Right lobe of liver (tissue), 6 donors: ENCODE results near the gene GRM2. TPM values are rescaled to one million over a fixed set of nuclear protein-coding genes. Genes with fewer than 3 reads are reported as not detected.
A peak's percentile ranks its signal among the peaks of the same experiment; 100 is the strongest.

Source experiments
- ATAC-seq, 4 donors: fragments of 200-7000 bp; cut with Tn5 transposase; one replicate each; pipeline ENCODE4 v1.9.1; 2020; ENCODE audit warnings: mild to moderate bottlenecking in 4 of 4, moderate library complexity in 4 of 4
- DNase-seq, 3 donors: peaks; one replicate each; pipeline ENCODE4 v3.0.0-alpha.2; 2020
- H3K27ac ChIP-seq, 3 donors: fragments of 200-600 bp; one replicate each; pipeline ENCODE4 v1.8.0; 2022
- H3K27me3 ChIP-seq, 2 donors: fragments of 200-600 bp; one replicate each; pipeline ENCODE4 v1.8.0; 2022
- H3K36me3 ChIP-seq, 4 donors: fragments of 200-600 bp; sonication (generic) in 1 of 4; one replicate each; pipeline versions ENCODE4 v1.5.1 to v1.8.0; 2017 to 2022; ENCODE audit warnings: control low read depth in 1 of 4
- H3K4me1 ChIP-seq, 4 donors: fragments of 200-600 bp; sonication (generic) in 1 of 4; one replicate each; pipeline versions ENCODE4 v1.5.1 to v1.8.0; 2017 to 2022; ENCODE audit warnings: control low read depth in 1 of 4
- H3K4me3 ChIP-seq, 3 donors: fragments of 200-600 bp; one replicate each; pipeline ENCODE4 v1.8.0; 2022
- H3K9me3 ChIP-seq, 4 donors: fragments of 200-600 bp; sonication (generic) in 1 of 4; one replicate each; pipeline versions ENCODE4 v1.5.1 to v1.8.0; 2017 to 2022; ENCODE audit warnings: control low read depth in 1 of 4
- POLR2A ChIP-seq: fragments of 450-650 bp; IDR thresholded peaks from one replicate; pipeline ENCODE4 v1.6.1; 2017; ENCODE audit warnings: antibody characterized with exemption, mild to moderate bottlenecking
- WGBS: methylation state at CpG from one replicate; pipeline ENCODE4 v1.1.6; 2018; ENCODE audit warnings: low coverage, low lambda C conversion rate; ENCODE audit not compliant: insufficient coverage; ENCODE audit errors: missing lambda C conversion rate; 5-methylcytosine and 5-hydroxymethylcytosine counted together
- intact Hi-C, 2 donors: fragments of 100-400 bp; cut with DNase I; formaldehyde crosslinking; loops; one replicate each; pipeline versions ENCODE4 v1.11.2 to v1.14.1; 2022
- long read RNA-seq: library from polyadenylated mRNA; unstranded; transcript quantifications from one replicate; pipeline ENCODE4 v2.0.0, GENCODE V29; 2019
- total RNA-seq, 6 experiments: library from RNA; depleted of rRNA in 2 of 6; stranded (reverse); fragments of >200 nt in 2 of 6; fragmentation: NEBNext Ultra II Directional in 3 of 6; extraction: Animal tissue kit (Norgen Biotek cat#: 25700) in 3 of 6; gene quantifications; one replicate each; pipeline versions ENCODE4 v1.1.0 to v1.2.4, GENCODE V29; 2016 to 2023
- TF ChIP-seq, protein P1 (sequence below), 4 donors: fragments of 200-600 bp in 3 of 4; fragments of 450-650 bp in 1 of 4; IDR thresholded peaks; one replicate each; pipeline versions ENCODE4 v1.5.1 to v1.8.0; 2016 to 2022; ENCODE audit warnings: antibody characterized with exemption in 4 of 4, mild to moderate bottlenecking in 2 of 4
- donor health status: DM: no; HTN: yes; CAD: no.
- donor health status: DM: no; HTN: no; CAD: no.
- donor health status: DM: no; HTN: no; CAD: no.
- donor health status: DM: no; HTN: yes; CAD: no.
- donor health status: DM: no; HTN: yes; CAD: no.

The GRM2 gene
- 1 to 10 TPM in 1 of 6 experiments, not detected in 5; 1.2 TPM for total RNA-seq
- long read RNA-seq, result 0 reads

DNA sequence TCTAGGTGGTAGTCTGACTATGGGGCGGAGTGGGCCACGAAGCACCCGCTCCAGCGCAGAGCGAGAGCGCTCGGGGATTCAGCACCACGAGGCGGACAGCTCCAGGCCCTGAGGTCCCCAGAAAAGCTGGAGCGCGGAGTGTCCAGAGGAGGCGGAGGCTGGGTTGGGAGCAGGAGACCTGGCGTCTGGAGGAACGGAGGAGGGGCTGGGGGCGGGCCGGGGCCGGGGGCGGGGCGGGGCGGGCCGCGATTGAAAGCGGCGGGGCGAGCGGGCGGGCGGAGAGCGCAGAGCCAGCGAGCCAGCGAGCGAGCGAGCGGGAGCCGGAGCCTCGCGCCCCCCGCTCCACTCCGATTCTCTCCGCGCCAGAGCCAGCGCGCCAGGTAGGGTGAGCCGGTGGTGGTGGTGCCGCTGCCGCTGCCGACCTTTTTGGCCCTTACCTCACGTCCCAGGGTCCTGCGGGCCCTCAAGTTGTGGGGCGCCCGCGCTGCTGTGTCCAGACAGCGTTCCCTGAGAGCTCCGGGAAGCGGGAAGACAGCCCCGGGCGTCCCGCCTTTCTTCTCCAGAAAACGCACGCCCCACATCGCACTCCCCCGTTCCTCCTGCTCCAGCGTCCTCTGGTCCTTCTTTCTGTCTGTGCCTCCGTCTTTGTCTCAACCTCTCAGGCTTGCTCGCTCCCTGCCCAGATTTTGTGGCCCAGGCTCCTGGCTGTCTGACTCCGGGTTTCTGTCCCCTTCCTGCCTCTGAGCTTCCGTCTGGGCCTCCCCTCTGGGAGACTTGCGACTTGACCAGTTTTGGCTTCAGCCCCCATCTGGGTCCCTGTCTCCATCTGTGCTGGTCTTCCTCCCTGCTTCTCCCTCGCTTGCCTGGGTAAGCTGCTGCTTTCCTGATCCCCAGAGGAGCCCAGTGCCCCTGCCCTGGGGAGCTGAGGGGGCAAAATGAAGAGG lies at the start of gene GRM2:
TSS of gene GRM2 (plus strand) at position 281 of the 944 bp plus-strand sequence. CDS start 1,916 bp downstream, outside the sequence.
- DNase-seq (peak; percentile 48 to 76 (median 76)), ATAC-seq (peak; percentile 67 to 92 (median 79))
- H3K4me1 ChIP-seq, result peaks cover 0 to 3% (median 0%) of the 10 kb centered on the region in 4 donors
- WGBS, result 24% methylated on average over 20 of the region's 69 CpGs
- no peak within 1 kb of the TSS for H3K27ac ChIP-seq
- no peaks in the 10 kb centered on the region for H3K27me3 ChIP-seq
- peak within 1 kb of the TSS in 1 of 3 donors; percentile 14 for H3K4me3 ChIP-seq
- peaks cover 0 to 5% (median 0%) of the 10 kb centered on the region in 4 donors for H3K36me3 ChIP-seq
- TF ChIP-seq POLR2A, result no peak
- TF ChIP-seq, protein P1, sequence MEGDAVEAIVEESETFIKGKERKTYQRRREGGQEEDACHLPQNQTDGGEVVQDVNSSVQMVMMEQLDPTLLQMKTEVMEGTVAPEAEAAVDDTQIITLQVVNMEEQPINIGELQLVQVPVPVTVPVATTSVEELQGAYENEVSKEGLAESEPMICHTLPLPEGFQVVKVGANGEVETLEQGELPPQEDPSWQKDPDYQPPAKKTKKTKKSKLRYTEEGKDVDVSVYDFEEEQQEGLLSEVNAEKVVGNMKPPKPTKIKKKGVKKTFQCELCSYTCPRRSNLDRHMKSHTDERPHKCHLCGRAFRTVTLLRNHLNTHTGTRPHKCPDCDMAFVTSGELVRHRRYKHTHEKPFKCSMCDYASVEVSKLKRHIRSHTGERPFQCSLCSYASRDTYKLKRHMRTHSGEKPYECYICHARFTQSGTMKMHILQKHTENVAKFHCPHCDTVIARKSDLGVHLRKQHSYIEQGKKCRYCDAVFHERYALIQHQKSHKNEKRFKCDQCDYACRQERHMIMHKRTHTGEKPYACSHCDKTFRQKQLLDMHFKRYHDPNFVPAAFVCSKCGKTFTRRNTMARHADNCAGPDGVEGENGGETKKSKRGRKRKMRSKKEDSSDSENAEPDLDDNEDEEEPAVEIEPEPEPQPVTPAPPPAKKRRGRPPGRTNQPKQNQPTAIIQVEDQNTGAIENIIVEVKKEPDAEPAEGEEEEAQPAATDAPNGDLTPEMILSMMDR (IDR thresholded peaks at IDR 0.05), result no peak
- H3K9me3 ChIP-seq, result no peaks in the 10 kb centered on the region
- intact Hi-C loops, result no loop called here

DNA sequence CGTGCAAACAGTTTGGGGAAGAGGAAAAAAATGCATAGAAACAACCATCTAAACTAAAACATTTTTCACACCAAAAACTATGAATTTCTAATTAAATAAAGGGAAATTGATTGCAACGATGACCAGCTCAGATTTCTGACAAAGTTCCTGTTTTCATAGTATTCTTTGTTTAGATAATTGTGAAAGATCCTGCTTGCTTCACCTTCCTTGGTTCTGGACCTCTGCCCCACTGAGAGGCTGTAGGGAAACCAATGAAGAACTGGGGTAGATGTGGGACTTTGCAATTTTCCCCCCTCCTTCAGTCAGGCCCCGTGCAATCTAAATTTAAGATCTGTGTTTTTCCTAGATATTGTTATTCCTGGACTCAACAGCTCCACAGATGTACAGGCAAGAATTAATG lies 49.6 kb upstream of the GRM2 start:
- TF ChIP-seq POLR2A, result no peak
- TF ChIP-seq, protein P1 (IDR thresholded peaks at IDR 0.05), result no peak
- peak; percentile 79 to 87 (median 82) for ATAC-seq
- intact Hi-C loops, result no loop called here
- Histone ChIP-seq H3K27me3 (no peaks in the 10 kb centered on the region), H3K4me3 (no peak overlapping the region), H3K4me1 (peaks cover 0 to 33% (median 0%) of the 10 kb centered on the region in 4 donors), H3K9me3 (no peaks in the 10 kb centered on the region), H3K36me3 (peaks cover 0 to 42% (median 4%) of the 10 kb centered on the region in 4 donors), H3K27ac (peak overlapping the region in 1 of 3 donors; percentile 15)
- peak in 1 of 3 donors; percentile 56 for DNase-seq
- 21% methylated on average over 3 of the region's 3 CpGs for WGBS

DNA sequence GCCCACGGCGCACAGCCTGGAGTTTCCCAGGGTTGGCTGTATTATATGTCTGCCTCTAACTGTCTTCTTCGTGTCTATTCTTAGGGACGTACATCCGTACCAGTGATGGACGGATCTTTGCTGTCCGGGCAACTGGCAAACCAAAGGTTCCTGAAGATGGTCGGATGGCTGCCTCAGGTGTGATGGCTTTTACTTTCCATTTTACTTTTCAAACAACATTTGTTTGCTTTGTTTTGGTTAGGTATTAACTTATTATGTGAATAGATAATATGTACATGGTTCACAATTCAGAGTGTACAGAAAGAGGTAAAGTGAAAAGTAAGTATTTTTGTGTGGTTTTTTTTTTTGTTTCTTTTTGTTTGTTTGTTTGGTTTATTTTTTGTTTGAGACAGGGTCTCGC lies 46.9 kb upstream of the GRM2 start:
- Histone ChIP-seq H3K36me3 (peaks cover 0 to 58% (median 10%) of the 10 kb centered on the region in 4 donors), H3K4me3 (no peak overlapping the region), H3K27me3 (no peaks in the 10 kb centered on the region), H3K9me3 (no peaks in the 10 kb centered on the region), H3K4me1 (peaks cover 0 to 33% (median 0%) of the 10 kb centered on the region in 4 donors), H3K27ac (peak overlapping the region in 1 of 3 donors; percentile 1)
- ATAC-seq (peak; percentile 62 to 78 (median 70)), DNase-seq (no peak)
- 70% methylated on average over 9 of the region's 9 CpGs for WGBS
- intact Hi-C loops, result no loop called here
- TF ChIP-seq, protein P1 (IDR thresholded peaks at IDR 0.05), result no peak
- no peak for TF ChIP-seq POLR2A

DNA sequence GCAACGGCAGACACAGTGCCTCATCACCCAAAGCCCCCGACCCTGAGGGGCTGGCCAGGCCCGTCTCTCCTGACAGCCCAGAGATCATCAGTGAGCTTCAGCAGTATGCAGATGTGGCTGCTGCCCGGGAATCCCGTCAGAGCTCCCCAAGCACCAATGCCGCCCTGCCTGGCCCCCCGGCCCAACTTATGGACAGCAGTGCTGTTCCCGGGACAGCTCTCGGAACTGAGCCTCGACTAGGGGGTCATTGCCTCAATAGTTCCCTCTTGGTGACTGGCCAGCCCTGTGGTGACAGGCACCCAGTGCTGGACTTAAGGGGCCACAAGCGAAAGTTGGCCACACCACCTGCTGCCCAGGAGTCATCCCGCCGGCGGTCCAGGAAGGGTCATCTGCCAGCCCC lies 44.4 kb upstream of the GRM2 start:
- ATAC-seq (peak in 1 of 4 donors; percentile 9), DNase-seq (no peak)
- H3K36me3 ChIP-seq, result peaks cover 0 to 49% (median 10%) of the 10 kb centered on the region in 4 donors
- no peaks in the 10 kb centered on the region for H3K27me3 ChIP-seq
- no peak for TF ChIP-seq POLR2A
- TF ChIP-seq, protein P1 (IDR thresholded peaks at IDR 0.05), result no peak
- H3K4me3 ChIP-seq, result no peak overlapping the region
- H3K4me1 ChIP-seq, result peaks cover 0 to 19% (median 0%) of the 10 kb centered on the region in 4 donors
- no peak overlapping the region for H3K27ac ChIP-seq
- intact Hi-C loops, result no loop called here
- 90% methylated on average over 3 of the region's 14 CpGs for WGBS
- H3K9me3 ChIP-seq, result no peaks in the 10 kb centered on the region
